ENCODE measurements around the gene PRSS56. TPM values are rescaled to one million over a fixed set of nuclear protein-coding genes. Genes with fewer than 3 reads are reported as not detected.

The PRSS56 gene
- polyA plus RNA-seq, 1 donor from 2014 or later: 0.16 TPM

DNA sequence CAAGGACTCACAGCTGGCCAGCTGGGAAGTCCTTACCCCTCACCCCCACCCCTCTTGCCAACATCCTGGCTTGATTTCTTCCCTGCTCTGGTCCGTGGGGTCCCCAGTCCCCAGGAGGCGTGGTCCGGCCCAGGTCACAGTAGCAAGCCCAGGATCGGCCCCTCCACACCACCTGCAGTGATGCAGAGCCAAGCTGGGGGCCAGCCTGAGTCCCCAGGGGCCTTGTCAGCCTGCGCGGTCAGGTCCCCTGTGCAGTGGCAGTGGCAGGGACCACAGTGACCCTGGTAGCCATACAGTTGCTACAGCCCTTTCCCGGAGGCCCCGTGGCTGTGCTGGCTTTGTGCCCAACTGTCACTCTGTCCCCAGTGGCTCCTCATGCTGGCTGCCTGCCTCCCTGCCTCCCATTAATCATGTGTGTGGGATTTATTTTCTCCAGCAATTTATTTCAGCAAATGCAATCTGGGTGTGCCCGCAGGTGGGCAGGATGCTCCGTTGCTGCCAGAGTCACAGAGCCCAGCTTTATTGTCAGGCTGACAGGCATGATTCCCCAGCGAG, 8.8 kb upstream of the PRSS56 start:
- Histone ChIP-seq H3K9me3 (ENCODE audit: low read length) (no peaks in the 10 kb centered on the region), H3K9ac (ENCODE audit: low read length) (peak overlapping the region; percentile 42), H3K79me2 (replicated peaks; ENCODE audit: insufficient read depth, low read length) (no peaks in the 10 kb centered on the region), H2AFZ (ENCODE audit: low read depth, low read length) (no peak overlapping the region), H4K20me1 (ENCODE audit: insufficient read depth) (no peaks in the 10 kb centered on the region), H3K4me2 (ENCODE audit: low read length) (no peak overlapping the region), H3K36me3 (ENCODE audit: insufficient read depth, low read length) (no peaks in the 10 kb centered on the region), H3K27ac (ENCODE audit: low read length) (peak overlapping the region; percentile 72), H3K4me3 (ENCODE audit: low read length) (no peak overlapping the region), H3K27me3 (ENCODE audit: insufficient read depth, low read depth, low read length) (no peaks in the 10 kb centered on the region), H3F3A (ENCODE audit: insufficient read depth, low read length, poor library complexity, severe bottlenecking) (no peaks in the 10 kb centered on the region), H3K9me2 (ENCODE audit: insufficient read depth, low read length) (no peaks in the 10 kb centered on the region)
- TF ChIP-seq TAF1 (IDR thresholded peaks at IDR 0.05; ENCODE audit: low read depth) (no peak), SMC3 (conservative IDR thresholded peaks at IDR 0.05; ENCODE audit: poor library complexity) (no peak), RAD21 (conservative IDR thresholded peaks at IDR 0.05) (no peak), EP300 (conservative IDR thresholded peaks at IDR 0.05; ENCODE audit: poor library complexity, severe bottlenecking) (no peak), EZH2 (IDR thresholded peaks at IDR 0.05; ENCODE audit: borderline replicate concordance, insufficient read depth, low read length, poor library complexity, severe bottlenecking) (no peak), MXI1 (conservative IDR thresholded peaks at IDR 0.05; ENCODE audit: poor library complexity, severe bottlenecking) (no peak), POLR2AphosphoS5 (IDR thresholded peaks at IDR 0.05) (no peak), CTCF (IDR thresholded peaks at IDR 0.05; ENCODE audit: poor library complexity, severe bottlenecking) (no peak)
- TF ChIP-seq, protein P1, sequence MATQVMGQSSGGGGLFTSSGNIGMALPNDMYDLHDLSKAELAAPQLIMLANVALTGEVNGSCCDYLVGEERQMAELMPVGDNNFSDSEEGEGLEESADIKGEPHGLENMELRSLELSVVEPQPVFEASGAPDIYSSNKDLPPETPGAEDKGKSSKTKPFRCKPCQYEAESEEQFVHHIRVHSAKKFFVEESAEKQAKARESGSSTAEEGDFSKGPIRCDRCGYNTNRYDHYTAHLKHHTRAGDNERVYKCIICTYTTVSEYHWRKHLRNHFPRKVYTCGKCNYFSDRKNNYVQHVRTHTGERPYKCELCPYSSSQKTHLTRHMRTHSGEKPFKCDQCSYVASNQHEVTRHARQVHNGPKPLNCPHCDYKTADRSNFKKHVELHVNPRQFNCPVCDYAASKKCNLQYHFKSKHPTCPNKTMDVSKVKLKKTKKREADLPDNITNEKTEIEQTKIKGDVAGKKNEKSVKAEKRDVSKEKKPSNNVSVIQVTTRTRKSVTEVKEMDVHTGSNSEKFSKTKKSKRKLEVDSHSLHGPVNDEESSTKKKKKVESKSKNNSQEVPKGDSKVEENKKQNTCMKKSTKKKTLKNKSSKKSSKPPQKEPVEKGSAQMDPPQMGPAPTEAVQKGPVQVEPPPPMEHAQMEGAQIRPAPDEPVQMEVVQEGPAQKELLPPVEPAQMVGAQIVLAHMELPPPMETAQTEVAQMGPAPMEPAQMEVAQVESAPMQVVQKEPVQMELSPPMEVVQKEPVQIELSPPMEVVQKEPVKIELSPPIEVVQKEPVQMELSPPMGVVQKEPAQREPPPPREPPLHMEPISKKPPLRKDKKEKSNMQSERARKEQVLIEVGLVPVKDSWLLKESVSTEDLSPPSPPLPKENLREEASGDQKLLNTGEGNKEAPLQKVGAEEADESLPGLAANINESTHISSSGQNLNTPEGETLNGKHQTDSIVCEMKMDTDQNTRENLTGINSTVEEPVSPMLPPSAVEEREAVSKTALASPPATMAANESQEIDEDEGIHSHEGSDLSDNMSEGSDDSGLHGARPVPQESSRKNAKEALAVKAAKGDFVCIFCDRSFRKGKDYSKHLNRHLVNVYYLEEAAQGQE (IDR thresholded peaks at IDR 0.05; ENCODE audit: borderline replicate concordance): no peak

DNA sequence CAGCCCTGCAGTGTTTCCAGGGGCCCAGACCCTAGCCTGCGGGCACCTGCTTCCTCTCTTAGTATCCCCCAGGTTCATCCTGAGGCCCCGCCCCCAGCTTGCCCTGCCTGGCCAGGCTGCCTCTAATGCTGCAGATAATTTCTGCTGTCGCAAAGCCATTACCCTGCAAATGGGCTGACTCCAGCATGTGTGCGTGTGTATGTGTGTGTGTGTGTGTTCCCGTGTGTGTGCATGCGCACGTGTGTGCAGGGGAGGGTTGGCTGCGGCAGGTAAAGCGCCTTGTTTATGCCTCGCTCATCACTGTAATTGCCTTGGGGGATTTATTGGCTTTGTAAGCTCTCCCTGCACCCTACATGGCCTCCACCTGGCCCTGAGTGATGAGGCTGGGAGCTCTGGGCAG, 7.6 kb upstream of the PRSS56 start:
- peak overlapping the region; percentile 72 for H3K27ac ChIP-seq (ENCODE audit: low read length)
- H3K4me3 ChIP-seq (ENCODE audit: low read length): peak overlapping the region; percentile 39
- TF ChIP-seq CTCF (IDR thresholded peaks at IDR 0.05; ENCODE audit: poor library complexity, severe bottlenecking) (peak; percentile 17), EP300 (conservative IDR thresholded peaks at IDR 0.05; ENCODE audit: poor library complexity, severe bottlenecking) (peak; percentile 85), EZH2 (IDR thresholded peaks at IDR 0.05; ENCODE audit: borderline replicate concordance, insufficient read depth, low read length, poor library complexity, severe bottlenecking) (no peak), RAD21 (conservative IDR thresholded peaks at IDR 0.05) (peak; percentile 40), TAF1 (IDR thresholded peaks at IDR 0.05; ENCODE audit: low read depth) (no peak), SMC3 (conservative IDR thresholded peaks at IDR 0.05; ENCODE audit: poor library complexity) (peak; percentile 62), POLR2AphosphoS5 (IDR thresholded peaks at IDR 0.05) (peak; percentile 90), MXI1 (conservative IDR thresholded peaks at IDR 0.05; ENCODE audit: poor library complexity, severe bottlenecking) (peak; percentile 77)
- TF ChIP-seq, protein P1 (IDR thresholded peaks at IDR 0.05; ENCODE audit: borderline replicate concordance): peak; percentile 32

More for the DNA sequence above, 7.6 kb upstream of the PRSS56 start:
- Histone ChIP-seq H3F3A (ENCODE audit: insufficient read depth, low read length, poor library complexity, severe bottlenecking) (no peaks in the 10 kb centered on the region), H4K20me1 (ENCODE audit: insufficient read depth) (no peaks in the 10 kb centered on the region), H3K4me2 (ENCODE audit: low read length) (no peak overlapping the region), H3K9me2 (ENCODE audit: insufficient read depth, low read length) (no peaks in the 10 kb centered on the region), H3K36me3 (ENCODE audit: insufficient read depth, low read length) (no peaks in the 10 kb centered on the region), H3K9ac (ENCODE audit: low read length) (peak overlapping the region; percentile 42), H3K79me2 (replicated peaks; ENCODE audit: insufficient read depth, low read length) (no peaks in the 10 kb centered on the region), H3K9me3 (ENCODE audit: low read length) (no peaks in the 10 kb centered on the region), H3K27me3 (ENCODE audit: insufficient read depth, low read depth, low read length) (no peaks in the 10 kb centered on the region), H2AFZ (ENCODE audit: low read depth, low read length) (no peak overlapping the region)
